IPS DF 6.9 (cell line): ENCODE data around the gene GPX8.

ENCODE experiments used
- DNase-seq: peaks from one replicate; pipeline ENCODE4 v3.0.0-alpha.2; 2013; ENCODE audit warnings: low read depth, low spot score
- H3K27ac ChIP-seq: one replicate; pipeline ENCODE4 v1.5.1; 2013; ENCODE audit warnings: low read length, control low read depth
- H3K27me3 ChIP-seq: 2 replicates; pipeline ENCODE4 v1.6.1; 2013; ENCODE audit warnings: mild to moderate bottlenecking, low read length; ENCODE audit not compliant: control insufficient read depth, insufficient read depth
- H3K36me3 ChIP-seq: 2 replicates; pipeline ENCODE4 v1.6.1; 2013; ENCODE audit warnings: low read length; ENCODE audit not compliant: control insufficient read depth, insufficient read depth
- H3K4me1 ChIP-seq: 2 replicates; pipeline ENCODE4 v1.6.1; 2013; ENCODE audit warnings: low read length; ENCODE audit not compliant: control insufficient read depth, insufficient read depth
- H3K4me3 ChIP-seq: 2 replicates; pipeline ENCODE4 v1.5.1; 2013; ENCODE audit warnings: mild to moderate bottlenecking, low read length
- H3K9me3 ChIP-seq: 2 replicates; pipeline ENCODE4 v1.6.1; 2013; ENCODE audit warnings: low read length, inconsistent platforms; ENCODE audit not compliant: control insufficient read depth, insufficient read depth
- WGBS: extraction: QIAGEN DNeasy Blood & Tissue Kit; methylation state at CpG from one replicate; pipeline ENCODE4 v1.1.7; 2013; ENCODE audit warnings: mixed read lengths, missing lambda C conversion rate; ENCODE audit not compliant: insufficient read length, insufficient coverage; 5-methylcytosine and 5-hydroxymethylcytosine counted together

Gene GPX8

DNA sequence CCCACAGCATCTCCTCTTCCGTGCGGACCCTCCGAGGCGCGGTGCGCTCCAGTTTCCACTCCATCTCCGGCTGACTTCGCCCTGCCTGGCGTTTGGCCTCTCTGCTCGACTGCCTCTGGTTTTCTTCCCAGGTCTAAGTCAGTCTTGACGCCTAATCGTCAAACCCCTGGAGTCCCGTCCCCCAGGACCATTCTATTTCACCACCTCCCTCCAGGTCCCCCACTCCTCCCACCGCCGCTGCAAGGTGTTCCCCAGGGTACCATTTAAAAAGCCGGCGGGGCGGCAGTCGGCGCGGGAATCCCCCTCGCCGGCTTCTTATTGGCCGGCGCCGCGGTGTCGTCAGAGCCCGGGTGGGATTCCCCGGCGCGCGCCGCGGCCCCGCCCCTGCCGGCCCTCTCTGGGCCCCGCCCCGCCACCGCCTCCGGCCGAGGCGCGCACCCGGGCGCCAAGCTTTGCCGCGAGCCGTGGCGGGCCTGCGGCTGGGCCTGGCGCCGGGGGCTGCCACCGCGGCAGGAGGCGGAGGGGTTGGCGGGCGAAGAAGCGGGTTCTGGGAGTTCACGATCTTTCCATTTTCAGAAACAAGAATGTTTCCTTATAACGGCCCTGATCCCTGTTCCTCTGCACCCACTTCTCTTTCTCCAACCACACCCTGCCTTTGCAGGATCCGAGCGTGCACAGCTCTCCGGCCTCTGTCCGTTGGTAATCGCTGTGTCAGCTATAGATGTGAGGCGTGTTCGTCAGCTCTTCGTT lies 13.1 kb downstream of the GPX8 start, which contains the start of gene CDC20B:
Gene CDC20B (minus strand): TSS at position 241 of the 750 bp plus-strand sequence. CDS start 177 bp downstream, at position 64.
- Histone ChIP-seq H3K27ac (no peak within 1 kb of the TSS), H3K27me3 (peaks cover 26% of the 10 kb centered on the region), H3K4me3 (peak within 1 kb of the TSS; percentile 25; the same call in 1 of the 2 replicates), H3K9me3 (no peaks in the 10 kb centered on the region), H3K4me1 (no peaks in the 10 kb centered on the region), H3K36me3 (no peaks in the 10 kb centered on the region)
- no peak for DNase-seq
- no CpG with 5 or more reads among the region's 69 CpGs for WGBS

- H3K4me1 ChIP-seq, result no peaks in the 10 kb centered on the region
- no peak overlapping the region for H3K27ac ChIP-seq
- no peak for DNase-seq
- WGBS, result no CpG with 5 or more reads among the region's 8 CpGs
- H3K27me3 ChIP-seq, result peaks cover 27% of the 10 kb centered on the region
- H3K36me3 ChIP-seq, result no peaks in the 10 kb centered on the region
- peak overlapping the region; percentile 25; the same call in 1 of the 2 replicates for H3K4me3 ChIP-seq
- H3K9me3 ChIP-seq, result no peaks in the 10 kb centered on the region
Observed at GRCh38 chr5:55173687-55174230, 13.8 kb downstream of the GPX8 start.

GRCh38 chr5:55175781-55176175 lies 15.8 kb downstream of the GPX8 start:
- Histone ChIP-seq H3K36me3 (no peaks in the 10 kb centered on the region), H3K4me3 (peak overlapping the region; percentile 35; the same call in 1 of the 2 replicates), H3K4me1 (no peaks in the 10 kb centered on the region), H3K9me3 (no peaks in the 10 kb centered on the region), H3K27me3 (peaks cover 27% of the 10 kb centered on the region), H3K27ac (no peak overlapping the region)
- WGBS, result no CpG with 5 or more reads among the region's 7 CpGs
- no peak for DNase-seq

DNA sequence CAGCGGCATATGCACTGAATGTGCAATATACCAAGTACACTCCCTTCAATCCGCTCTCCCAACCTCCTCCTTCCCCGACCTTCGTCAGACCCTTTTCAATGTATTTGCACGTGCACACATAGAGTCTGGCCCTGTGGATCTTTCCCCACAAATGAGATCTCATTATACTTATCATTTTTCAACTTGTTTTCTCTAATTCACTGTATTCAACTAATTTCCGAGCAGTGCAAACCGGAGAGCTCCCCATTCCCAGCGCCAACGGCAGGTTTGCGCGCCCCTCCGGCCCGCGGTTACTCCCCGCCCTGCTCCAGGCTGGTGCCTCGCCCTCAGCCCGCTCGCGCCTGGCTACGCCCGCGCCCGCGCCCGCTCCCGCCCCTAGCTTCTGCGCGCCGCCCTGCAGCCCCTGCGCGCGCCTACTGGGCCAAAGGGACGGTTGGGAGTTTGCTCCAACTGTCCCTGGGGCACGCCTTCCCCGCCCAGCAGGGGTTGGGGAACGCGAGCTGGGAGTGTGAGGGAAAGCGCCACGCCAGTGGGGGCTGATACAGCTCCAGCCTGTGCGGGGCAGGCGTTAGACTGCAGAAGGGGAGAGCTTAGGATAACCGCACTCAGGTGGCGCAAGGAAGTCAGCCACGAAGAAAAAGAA lies 16.3 kb downstream of the GPX8 start:
- DNase-seq, result no peak
- Histone ChIP-seq H3K4me3 (peak overlapping the region; percentile 35; the same call in 1 of the 2 replicates), H3K9me3 (no peaks in the 10 kb centered on the region), H3K4me1 (no peaks in the 10 kb centered on the region), H3K27me3 (peaks cover 27% of the 10 kb centered on the region), H3K27ac (no peak overlapping the region), H3K36me3 (no peaks in the 10 kb centered on the region)
- no CpG with 5 or more reads among the region's 44 CpGs for WGBS

- H3K36me3 ChIP-seq, result no peaks in the 10 kb centered on the region
- no peaks in the 10 kb centered on the region for H3K4me1 ChIP-seq
- no peak overlapping the region for H3K4me3 ChIP-seq
- no peak for DNase-seq
- H3K9me3 ChIP-seq, result no peaks in the 10 kb centered on the region
- WGBS, result no CpG with 5 or more reads among the region's 2 CpGs
- H3K27ac ChIP-seq, result no peak overlapping the region
- peaks cover 27% of the 10 kb centered on the region for H3K27me3 ChIP-seq
Observed at GRCh38 chr5:55177078-55177477, 17.1 kb downstream of the GPX8 start.

DNA sequence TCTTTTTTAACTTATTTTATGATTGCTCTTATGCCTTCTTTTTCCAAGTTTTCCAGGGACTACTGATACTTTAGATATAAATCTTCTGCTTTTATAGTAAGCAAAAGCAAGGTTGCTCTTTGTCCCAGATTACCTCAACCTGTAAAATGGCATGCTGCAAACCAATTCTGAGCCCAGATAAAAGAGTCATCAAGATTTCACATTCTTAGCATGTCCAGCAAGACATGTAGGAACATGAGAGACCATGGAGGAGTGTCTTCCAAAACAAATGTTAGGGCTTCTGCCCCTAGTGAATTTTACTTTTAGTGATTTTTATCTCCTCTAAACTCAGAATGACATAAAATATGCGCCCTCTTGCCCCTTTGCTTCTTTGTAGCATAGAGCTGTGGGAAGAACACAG lies 20.0 kb downstream of the GPX8 start:
- Histone ChIP-seq H3K4me3 (no peak overlapping the region), H3K9me3 (no peaks in the 10 kb centered on the region), H3K27ac (no peak overlapping the region), H3K36me3 (no peaks in the 10 kb centered on the region), H3K27me3 (peaks cover 18% of the 10 kb centered on the region), H3K4me1 (no peaks in the 10 kb centered on the region)
- no CpG with 5 or more reads among the region's 1 CpG for WGBS
- no peak for DNase-seq

- Histone ChIP-seq H3K9me3 (no peaks in the 10 kb centered on the region), H3K4me3 (no peak overlapping the region), H3K4me1 (no peaks in the 10 kb centered on the region), H3K36me3 (no peaks in the 10 kb centered on the region), H3K27me3 (no peaks in the 10 kb centered on the region; the same call in 1 of the 2 replicates), H3K27ac (no peak overlapping the region)
- WGBS, result no CpG with 5 or more reads among the region's 4 CpGs
- no peak for DNase-seq
Observed at GRCh38 chr5:55187370-55187769, 27.4 kb downstream of the GPX8 start.

DNA sequence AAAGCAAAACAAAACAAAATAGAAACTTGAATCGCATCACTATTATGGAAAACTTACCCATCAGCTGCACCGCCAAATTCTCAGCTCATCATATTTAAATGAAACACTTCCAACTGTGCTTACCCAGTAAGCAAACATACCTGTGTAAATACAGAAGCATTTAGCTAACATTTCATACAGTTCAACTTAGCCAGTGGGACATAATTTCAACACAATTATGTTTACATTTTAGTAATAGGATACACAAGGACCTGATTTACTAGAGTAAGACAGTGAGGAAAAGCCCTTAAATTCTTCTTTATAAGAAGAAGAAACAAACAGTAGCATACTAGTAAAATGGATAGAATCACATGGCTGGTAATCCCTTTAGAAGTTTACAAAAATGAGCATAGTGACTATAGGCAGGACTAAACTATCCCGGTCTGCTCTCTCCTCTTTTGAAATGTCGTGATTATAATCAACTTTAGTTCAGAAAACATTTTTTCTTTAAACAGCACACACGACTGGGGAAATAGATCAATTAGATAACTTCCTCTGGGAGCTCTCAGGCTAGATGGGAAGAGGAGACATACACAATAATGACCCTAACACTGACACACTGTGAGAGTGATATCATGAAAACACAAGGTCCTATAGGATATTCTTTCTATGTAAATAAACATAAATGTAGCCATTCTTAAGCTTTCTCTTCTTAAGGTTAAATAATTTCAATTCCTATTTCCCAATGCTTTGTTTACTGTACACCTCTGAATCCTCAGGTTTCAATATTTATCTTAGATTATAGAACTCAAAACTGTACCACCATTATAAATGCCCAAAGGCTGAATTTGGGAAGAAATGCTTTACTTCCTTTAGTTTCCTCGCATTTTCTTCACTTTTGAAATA lies 28.9 kb downstream of the GPX8 start:
- Histone ChIP-seq H3K36me3 (no peaks in the 10 kb centered on the region), H3K9me3 (no peaks in the 10 kb centered on the region), H3K4me3 (no peak overlapping the region), H3K27me3 (no peaks in the 10 kb centered on the region; the same call in 1 of the 2 replicates), H3K27ac (no peak overlapping the region), H3K4me1 (no peaks in the 10 kb centered on the region)
- no peak for DNase-seq
- no CpG with 5 or more reads among the region's 6 CpGs for WGBS

GRCh38 chr5:55191165-55191564 lies 31.2 kb downstream of the GPX8 start:
- DNase-seq, result no peak
- Histone ChIP-seq H3K36me3 (no peaks in the 10 kb centered on the region), H3K4me3 (no peak overlapping the region), H3K9me3 (no peaks in the 10 kb centered on the region), H3K27ac (no peak overlapping the region), H3K27me3 (no peaks in the 10 kb centered on the region), H3K4me1 (no peaks in the 10 kb centered on the region)
- no CpG with 5 or more reads among the region's 2 CpGs for WGBS

- Histone ChIP-seq H3K9me3 (no peaks in the 10 kb centered on the region), H3K4me1 (no peaks in the 10 kb centered on the region), H3K27ac (no peak overlapping the region), H3K4me3 (no peak overlapping the region), H3K36me3 (no peaks in the 10 kb centered on the region), H3K27me3 (no peaks in the 10 kb centered on the region)
- no CpG with 5 or more reads among the region's 2 CpGs for WGBS
- DNase-seq, result no peak
Observed at GRCh38 chr5:55205001-55205400, 45.0 kb downstream of the GPX8 start.
